Lower lobe of right lung (tissue), 2 donors: Measurements from ENCODE around the gene ATP13A2. TPM values are rescaled to one million over a fixed set of nuclear protein-coding genes. Genes with fewer than 3 reads are reported as not detected.
"Not testable (repeated sequence)": the region's sequence is repeated elsewhere in the genome, so short reads cannot be mapped to it uniquely, and the experiment has no call there.

Experiments
- ATAC-seq, 2 donors: fragments of 200-7000 bp; cut with Tn5 transposase; one replicate each; pipeline ENCODE4 v1.9.1; 2020 to 2022; ENCODE audit warnings: mild to moderate bottlenecking in 2 of 2, moderate library complexity in 2 of 2
- DNase-seq: peaks from one replicate; pipeline ENCODE4 v3.0.0-alpha.2; 2020
- H3K27ac ChIP-seq: fragments of 200-600 bp; one replicate; pipeline ENCODE4 v1.8.0; 2022
- H3K27me3 ChIP-seq: fragments of 200-600 bp; one replicate; pipeline ENCODE4 v1.8.0; 2022; ENCODE audit warnings: low read depth
- H3K36me3 ChIP-seq: fragments of 200-600 bp; one replicate; pipeline ENCODE4 v1.8.0; 2022; ENCODE audit warnings: mild to moderate bottlenecking
- H3K4me1 ChIP-seq: fragments of 200-600 bp; one replicate; pipeline ENCODE4 v1.8.0; 2022
- H3K4me3 ChIP-seq: fragments of 200-600 bp; one replicate; pipeline ENCODE4 v1.8.0; 2022; ENCODE audit warnings: mild to moderate bottlenecking
- H3K9me3 ChIP-seq: fragments of 200-600 bp; one replicate; pipeline ENCODE4 v1.8.0; 2022
- intact Hi-C: fragments of 100-400 bp; cut with DNase I; formaldehyde crosslinking; loops from one replicate; pipeline ENCODE4 v1.11.0; 2022
- total RNA-seq: library from RNA; stranded (reverse); fragmentation: NEBNext Ultra II Directional; extraction: Animal tissue kit (Norgen Biotek cat#: 25700); gene quantifications from one replicate; pipeline ENCODE4 v1.2.1, GENCODE V29; 2021
- TF ChIP-seq, protein P1 (sequence below): fragments of 200-600 bp; IDR thresholded peaks from one replicate; pipeline ENCODE4 v1.8.0; 2022; ENCODE audit warnings: antibody characterized with exemption, mild to moderate bottlenecking
- donor health status: DM: no; HTN: yes; CAD: no; lungs with severe emphysema.

The ATP13A2 gene
- total RNA-seq, 1 donor from 2014 or later: 39.9 TPM

DNA sequence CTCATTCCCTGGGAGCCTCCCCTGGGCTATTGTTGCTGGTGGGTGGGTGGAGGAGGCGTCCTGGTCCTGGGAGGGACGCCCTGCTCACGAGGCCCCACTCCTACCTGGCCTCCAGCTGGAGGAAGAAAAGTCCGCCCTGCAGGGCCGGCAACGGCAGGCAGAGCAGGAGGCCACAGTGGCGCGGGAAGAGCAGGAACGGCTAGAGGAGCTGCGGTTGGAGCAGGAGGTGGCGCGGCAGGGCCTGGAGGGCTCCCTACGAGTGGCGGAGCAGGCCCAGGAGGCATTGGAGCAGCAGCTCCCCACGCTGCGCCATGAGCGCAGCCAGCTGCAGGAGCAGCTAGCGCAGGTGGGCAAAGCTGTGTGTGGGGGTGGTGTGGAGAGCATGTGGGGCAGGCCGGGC lies 65.1 kb downstream of the ATP13A2 start:
- peak in 1 of 2 donors; percentile 3 for ATAC-seq
- H3K36me3 ChIP-seq: peaks cover 7% of the 10 kb centered on the region
- intact Hi-C loops: no loop called here

DNA sequence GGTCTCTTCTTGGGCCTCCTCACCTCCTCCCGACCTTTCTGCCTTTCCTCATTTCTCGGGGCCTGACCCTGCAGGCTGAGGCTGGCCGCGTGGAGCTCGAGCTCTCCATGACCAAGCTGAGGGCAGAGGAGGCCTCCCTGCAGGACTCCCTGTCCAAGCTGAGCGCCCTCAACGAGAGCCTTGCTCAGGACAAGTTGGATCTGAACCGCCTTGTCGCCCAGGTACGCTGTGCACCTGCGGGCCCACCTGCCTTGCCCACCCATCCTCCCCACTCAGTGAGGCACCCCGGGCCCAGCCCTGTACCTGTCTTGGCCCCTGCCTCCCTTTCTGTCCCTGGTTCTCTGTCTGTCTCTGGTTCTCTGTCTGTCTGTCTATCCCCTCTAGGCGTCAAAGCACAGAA lies 65.5 kb downstream of the ATP13A2 start:
- ATAC-seq, H3K36me3 ChIP-seq, H3K27ac ChIP-seq, intact Hi-C loops, H3K9me3 ChIP-seq, H3K4me1 ChIP-seq, H3K4me3 ChIP-seq, H3K27me3 ChIP-seq, DNase-seq: not testable (repeated sequence)

More for the DNA sequence above, 65.1 kb downstream of the ATP13A2 start:
- Histone ChIP-seq H3K27ac (no peak overlapping the region), H3K4me1 (peaks cover 2% of the 10 kb centered on the region), H3K4me3 (no peak overlapping the region), H3K27me3 (no peaks in the 10 kb centered on the region), H3K9me3 (no peaks in the 10 kb centered on the region)
- no peak for DNase-seq
- TF ChIP-seq, protein P1, sequence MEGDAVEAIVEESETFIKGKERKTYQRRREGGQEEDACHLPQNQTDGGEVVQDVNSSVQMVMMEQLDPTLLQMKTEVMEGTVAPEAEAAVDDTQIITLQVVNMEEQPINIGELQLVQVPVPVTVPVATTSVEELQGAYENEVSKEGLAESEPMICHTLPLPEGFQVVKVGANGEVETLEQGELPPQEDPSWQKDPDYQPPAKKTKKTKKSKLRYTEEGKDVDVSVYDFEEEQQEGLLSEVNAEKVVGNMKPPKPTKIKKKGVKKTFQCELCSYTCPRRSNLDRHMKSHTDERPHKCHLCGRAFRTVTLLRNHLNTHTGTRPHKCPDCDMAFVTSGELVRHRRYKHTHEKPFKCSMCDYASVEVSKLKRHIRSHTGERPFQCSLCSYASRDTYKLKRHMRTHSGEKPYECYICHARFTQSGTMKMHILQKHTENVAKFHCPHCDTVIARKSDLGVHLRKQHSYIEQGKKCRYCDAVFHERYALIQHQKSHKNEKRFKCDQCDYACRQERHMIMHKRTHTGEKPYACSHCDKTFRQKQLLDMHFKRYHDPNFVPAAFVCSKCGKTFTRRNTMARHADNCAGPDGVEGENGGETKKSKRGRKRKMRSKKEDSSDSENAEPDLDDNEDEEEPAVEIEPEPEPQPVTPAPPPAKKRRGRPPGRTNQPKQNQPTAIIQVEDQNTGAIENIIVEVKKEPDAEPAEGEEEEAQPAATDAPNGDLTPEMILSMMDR: no peak

DNA sequence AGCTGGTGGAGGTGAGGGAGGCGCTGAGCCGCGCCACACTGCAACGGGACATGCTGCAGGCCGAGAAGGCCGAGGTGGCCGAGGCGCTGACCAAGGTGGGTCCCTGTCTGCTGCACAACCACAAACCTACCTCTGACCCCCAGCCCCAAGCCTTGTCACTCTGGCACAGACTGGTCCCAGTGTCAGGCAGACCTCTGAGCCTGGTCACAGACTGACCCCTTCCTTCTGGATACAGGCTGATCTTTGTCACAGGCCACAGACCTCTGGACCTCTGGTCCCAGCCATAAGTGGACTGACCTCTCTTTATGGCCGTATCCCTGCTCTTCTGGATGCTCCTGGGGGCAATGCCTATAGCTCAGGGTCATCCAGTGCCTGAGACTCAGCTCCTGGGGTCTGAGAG lies 66.2 kb downstream of the ATP13A2 start:
- intact Hi-C loops, H3K27me3 ChIP-seq, H3K9me3 ChIP-seq, H3K4me3 ChIP-seq, H3K4me1 ChIP-seq, H3K27ac ChIP-seq, DNase-seq: not testable (repeated sequence)
- ATAC-seq: peak in 1 of 2 donors; percentile 11
- H3K36me3 ChIP-seq: peaks cover 15% of the 10 kb centered on the region

DNA sequence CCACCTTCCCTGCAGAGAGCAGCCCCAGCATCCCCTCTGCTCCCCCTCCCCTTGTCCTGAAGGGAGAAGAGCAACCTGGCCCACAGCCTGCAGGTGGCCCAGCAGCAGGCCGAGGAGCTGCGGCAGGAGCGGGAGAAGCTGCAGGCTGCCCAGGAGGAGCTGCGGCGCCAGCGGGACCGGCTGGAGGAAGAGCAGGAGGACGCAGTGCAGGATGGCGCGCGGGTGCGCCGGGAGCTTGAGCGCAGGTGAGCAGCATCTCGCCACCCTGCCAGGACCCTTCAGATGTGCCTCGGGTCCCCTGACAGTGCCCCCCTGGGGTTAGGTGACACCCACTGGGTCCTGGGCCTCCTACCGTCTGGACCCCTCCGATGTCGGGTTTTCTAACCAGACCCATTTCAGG lies 67.7 kb downstream of the ATP13A2 start:
- intact Hi-C loops: no loop called here
- no peaks in the 10 kb centered on the region for H3K4me1 ChIP-seq
- TF ChIP-seq, protein P1: no peak
- DNase-seq (no peak), ATAC-seq (no peak)
- H3K36me3 ChIP-seq: peaks cover 16% of the 10 kb centered on the region
- no peaks in the 10 kb centered on the region for H3K9me3 ChIP-seq
- no peak overlapping the region for H3K4me3 ChIP-seq
- H3K27me3 ChIP-seq: no peaks in the 10 kb centered on the region
- H3K27ac ChIP-seq: no peak overlapping the region

DNA sequence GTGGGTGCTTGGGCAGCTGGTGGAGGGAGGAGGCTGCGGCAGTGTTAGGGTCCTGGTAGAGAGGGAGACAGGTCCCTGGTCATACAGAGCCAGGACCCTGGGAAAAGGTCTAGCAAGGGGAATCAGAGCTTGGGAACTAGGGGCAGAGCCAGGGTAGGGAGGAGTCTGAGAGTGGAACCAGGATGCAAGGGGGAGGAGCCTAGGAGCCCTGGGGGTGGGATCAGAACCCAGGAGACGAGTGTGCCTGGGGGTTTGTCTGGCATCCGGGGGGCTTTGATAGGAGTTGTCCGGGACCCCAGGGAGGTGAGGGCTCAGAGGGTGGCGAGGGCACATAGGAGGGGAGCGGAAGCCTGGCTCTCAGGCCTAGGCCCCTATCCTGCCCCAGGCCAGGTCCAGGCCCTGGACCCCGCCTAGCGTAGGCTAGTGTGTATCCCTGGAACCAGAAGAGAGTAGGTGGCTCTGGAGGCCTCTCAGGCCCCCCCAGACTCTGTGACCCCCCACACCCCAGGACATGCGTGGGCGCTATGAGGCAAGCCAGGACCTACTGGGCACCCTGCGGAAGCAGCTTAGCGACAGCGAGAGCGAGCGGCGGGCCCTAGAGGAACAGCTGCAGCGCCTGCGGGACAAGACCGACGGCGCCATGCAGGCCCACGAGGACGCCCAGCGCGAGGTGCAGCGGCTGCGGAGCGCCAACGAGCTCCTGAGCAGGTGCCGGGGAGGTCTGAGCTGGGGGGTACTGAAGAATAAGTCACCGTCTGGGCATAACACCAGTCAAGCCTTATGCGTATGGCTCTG lies 72.1 kb downstream of the ATP13A2 start:
- intact Hi-C loops, H3K9me3 ChIP-seq, H3K27me3 ChIP-seq, H3K4me3 ChIP-seq, H3K4me1 ChIP-seq, DNase-seq, H3K27ac ChIP-seq: not testable (repeated sequence)
- H3K36me3 ChIP-seq: peaks cover 31% of the 10 kb centered on the region
- peak; percentile 27 to 29 for ATAC-seq

DNA sequence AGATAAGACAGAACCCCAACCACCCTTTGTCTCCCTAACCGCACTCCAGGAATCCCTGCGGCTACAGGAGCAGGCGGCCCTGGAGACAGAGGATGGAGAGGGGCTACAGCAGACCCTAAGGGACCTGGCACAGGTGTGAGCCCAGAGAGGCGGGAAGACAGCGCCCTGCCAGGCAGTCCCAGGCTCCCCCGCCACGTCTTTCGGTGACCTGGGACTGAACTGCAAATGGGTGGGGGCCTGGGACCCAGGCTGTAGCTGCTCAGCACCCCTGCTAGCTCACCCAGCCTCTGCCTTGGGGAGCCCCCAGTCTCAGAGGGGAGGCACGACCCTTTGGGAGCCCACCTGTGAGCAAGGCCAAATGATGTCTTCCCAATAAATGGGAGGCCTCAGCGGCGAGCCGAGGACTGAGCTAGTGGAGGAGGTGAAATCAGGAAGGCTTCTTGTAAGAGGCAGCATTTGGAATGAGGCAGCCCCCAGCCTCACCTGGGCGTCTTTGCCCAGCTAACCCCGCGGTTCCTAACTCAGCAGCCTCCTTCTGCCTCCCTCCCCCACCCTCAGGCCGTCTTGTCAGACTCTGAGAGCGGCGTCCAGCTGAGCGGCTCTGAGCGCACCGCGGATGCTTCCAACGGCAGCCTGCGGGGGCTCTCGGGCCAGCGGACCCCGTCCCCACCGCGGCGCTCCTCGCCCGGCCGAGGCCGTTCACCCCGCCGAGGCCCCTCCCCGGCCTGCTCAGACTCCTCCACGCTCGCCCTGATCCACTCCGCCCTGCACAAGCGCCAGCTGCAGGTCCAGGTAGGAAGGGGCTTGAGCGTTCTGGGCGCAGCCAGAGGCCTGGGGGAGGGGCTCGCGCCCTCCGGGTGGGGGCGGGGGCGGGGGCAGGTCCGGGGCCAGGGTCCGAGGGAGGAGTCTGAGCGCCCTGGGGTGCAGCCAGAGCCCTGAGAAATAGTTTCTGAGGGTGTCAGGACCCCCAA lies 73.1 kb downstream of the ATP13A2 start:
- no peak overlapping the region for H3K4me3 ChIP-seq
- peak; percentile 12 to 16 for ATAC-seq
- H3K36me3 ChIP-seq: peaks cover 23% of the 10 kb centered on the region
- DNase-seq: no peak
- TF ChIP-seq, protein P1: no peak
- H3K27ac ChIP-seq: no peak overlapping the region
- H3K4me1 ChIP-seq: no peaks in the 10 kb centered on the region
- no peaks in the 10 kb centered on the region for H3K9me3 ChIP-seq
- intact Hi-C loops: no loop called here
- no peaks in the 10 kb centered on the region for H3K27me3 ChIP-seq

DNA sequence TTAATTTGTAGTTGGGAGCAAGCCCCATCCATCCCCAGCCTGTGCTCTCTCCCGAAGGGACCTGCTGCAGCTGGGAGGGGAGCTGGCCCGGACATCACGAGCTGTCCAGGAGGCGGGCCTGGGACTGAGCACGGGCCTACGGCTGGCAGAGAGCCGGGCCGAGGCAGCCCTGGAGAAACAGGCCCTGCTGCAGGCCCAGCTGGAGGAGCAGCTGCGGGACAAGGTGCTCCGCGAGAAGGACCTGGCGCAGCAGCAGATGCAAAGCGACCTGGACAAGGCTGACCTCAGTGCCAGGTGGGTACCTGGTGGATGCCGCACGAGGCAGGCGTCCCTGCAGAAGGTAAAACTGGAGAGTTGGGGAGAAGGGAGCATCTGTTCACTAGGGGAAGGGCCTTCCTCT lies 75.1 kb downstream of the ATP13A2 start:
- intact Hi-C loops, H3K9me3 ChIP-seq, ATAC-seq, H3K4me1 ChIP-seq, DNase-seq, H3K27me3 ChIP-seq, H3K4me3 ChIP-seq, H3K27ac ChIP-seq: not testable (repeated sequence)
- peaks cover 28% of the 10 kb centered on the region for H3K36me3 ChIP-seq

Other genes starting within 250 kb of the ATP13A2 start
- gene RNU1-2, start 115.9 kb downstream of the ATP13A2 start, total RNA-seq: 6,803 TPM
- gene CROCC, start 90.0 kb downstream of the ATP13A2 start, total RNA-seq: 21.0 TPM
- 11.9 TPM for gene MFAP2, start 31.3 kb downstream of the ATP13A2 start, total RNA-seq
- 79.8 TPM for gene SDHB, start 42.1 kb upstream of the ATP13A2 start, total RNA-seq
- 18.4 TPM for gene PADI2, start 107.5 kb upstream of the ATP13A2 start, total RNA-seq
- not detected for gene PADI1, start 193.2 kb upstream of the ATP13A2 start, total RNA-seq
- gene PADI3, start 237.2 kb upstream of the ATP13A2 start, total RNA-seq: not detected